Ramos (cell line): ENCODE results near the gene IFT74.
"Not testable (repeated sequence)": the region's sequence is repeated elsewhere in the genome, so short reads cannot be mapped to it uniquely, and the experiment has no call there.

Source experiments
- in situ Hi-C: fragments of 300-500 bp; cut with MboI; formaldehyde crosslinking; loops from one replicate; pipeline ENCODE4 v1.14.3; 2022; ENCODE audit warnings: low sequenced_read_pairs; ENCODE audit not compliant: unreplicated experiment

Gene IFT74

GRCh38 chr9:27059412-27059811 lies 103.2 kb downstream of the IFT74 start:
- in situ Hi-C loops: no loop called here

DNA sequence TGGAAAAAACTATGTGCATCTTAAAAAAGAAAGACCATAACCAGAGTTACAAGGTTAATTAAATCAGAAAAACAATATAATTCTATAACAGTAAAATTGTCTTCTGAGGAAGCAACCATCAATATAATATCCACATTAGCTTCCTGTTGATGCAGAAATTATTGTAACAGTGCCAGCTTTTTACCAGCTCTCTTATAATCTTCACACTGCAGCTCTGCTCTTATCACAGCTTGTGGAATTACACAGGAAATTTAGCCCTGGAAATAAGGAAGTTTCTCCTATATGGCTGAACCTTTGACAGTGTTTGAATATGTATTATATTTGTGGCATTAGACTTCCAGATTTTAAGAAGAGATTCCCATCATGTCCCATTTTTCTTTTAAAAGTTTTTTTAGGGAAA lies 103.7 kb downstream of the IFT74 start:
- in situ Hi-C loops: no loop called here

DNA sequence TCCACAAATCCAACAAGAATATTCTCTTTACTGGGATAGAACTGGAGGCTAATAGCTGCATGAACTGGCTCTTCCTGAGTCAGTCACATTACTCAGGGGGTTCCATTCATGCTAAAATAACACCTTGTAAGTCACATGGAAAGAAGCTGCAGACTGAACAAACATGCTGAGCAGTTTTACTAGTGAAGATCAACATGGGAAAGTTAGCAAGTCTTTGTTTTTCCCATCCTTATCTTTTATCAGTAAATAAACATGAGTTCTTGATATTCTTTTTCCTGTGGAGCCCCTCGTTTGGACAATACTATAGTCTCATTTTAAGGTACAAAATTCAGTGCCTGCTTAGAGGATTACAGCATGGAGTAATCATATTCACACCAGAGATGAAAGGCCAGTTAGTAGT lies 109.1 kb downstream of the IFT74 start:
- in situ Hi-C loops: no loop called here

- in situ Hi-C loops: no loop called here
Measured at GRCh38 chr9:27073841-27074728, 117.9 kb downstream of the IFT74 start.

DNA sequence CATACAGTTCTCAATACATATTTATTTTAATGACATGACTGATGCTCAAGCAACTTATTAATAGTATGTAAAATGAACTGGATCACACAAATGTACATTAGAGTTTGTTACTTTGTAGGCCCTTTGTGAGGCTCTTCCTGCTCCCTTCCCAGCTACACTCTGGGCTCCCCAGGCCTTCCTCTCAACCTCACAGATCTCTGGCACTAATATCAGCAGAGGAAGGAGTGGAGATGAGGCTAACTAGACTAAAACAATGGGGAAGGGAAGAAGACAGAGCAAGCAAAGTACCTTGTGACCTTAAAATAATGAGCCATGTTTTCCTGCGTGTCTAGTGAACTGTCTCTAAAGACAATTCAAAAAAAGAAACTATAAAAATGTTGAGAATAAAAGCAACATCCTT lies 122.5 kb downstream of the IFT74 start:
- in situ Hi-C loops: no loop called here

- in situ Hi-C loops: no loop called here
Measured at GRCh38 chr9:27085456-27085855, 129.2 kb downstream of the IFT74 start.

DNA sequence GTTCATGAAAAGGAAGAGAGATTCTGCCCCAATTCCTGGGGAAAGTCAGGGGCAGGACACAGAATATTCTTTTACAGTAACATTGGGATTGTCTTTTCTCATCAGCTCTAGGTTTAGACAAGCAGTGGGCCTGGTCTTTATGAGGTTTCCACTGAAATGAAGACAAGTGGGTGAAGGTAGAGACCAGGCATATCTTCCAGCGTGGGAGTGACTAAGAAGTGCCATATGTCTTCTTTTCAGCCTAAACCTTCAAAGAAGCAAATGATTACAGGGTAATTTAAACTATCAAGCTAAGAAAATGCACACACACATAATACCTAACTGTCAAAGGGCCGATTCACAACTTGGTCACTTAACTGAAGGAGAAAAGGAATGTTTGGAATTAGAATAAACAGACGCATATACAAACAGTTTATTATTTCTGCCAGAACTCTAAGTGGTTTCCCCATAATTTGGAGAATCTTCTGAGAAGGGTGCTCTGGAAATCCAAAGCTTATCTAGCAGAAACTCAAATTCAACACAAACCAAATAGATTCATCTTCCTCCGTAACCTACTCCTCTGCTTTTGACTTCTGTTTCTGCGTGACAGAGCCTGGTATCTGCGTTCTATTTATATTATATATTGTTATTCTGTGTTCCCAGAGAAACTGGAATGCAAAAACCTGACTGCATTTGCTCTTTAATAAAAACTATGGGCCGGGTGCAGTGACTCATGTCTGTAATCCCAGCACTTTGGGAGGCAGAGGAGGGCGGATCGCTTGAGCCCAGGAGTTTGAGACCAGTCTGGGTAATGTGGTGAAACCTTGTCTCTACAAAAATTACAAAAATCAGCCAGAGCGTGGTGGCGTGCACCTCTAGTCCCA lies 130.8 kb downstream of the IFT74 start:
- in situ Hi-C loops: no loop called here

DNA sequence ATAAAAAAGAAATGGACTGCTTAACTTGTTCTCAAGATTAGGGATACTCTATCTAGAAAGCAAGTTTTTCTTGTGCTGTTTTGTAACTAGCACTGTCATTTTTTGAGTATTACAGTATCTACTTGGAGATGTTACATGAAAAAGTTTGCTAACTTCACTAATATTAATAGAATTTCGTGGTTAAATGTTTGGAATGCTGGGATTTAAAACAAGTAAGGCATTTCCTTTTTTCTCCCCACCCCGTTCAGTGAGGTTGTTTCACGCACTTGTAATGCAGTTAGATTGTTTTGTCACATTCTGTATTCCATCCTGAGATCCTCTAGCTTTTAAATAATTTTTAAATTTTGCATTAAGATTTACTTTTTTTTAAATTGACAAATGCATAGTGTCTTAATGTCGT lies 132.8 kb downstream of the IFT74 start:
- in situ Hi-C loops: no loop called here

DNA sequence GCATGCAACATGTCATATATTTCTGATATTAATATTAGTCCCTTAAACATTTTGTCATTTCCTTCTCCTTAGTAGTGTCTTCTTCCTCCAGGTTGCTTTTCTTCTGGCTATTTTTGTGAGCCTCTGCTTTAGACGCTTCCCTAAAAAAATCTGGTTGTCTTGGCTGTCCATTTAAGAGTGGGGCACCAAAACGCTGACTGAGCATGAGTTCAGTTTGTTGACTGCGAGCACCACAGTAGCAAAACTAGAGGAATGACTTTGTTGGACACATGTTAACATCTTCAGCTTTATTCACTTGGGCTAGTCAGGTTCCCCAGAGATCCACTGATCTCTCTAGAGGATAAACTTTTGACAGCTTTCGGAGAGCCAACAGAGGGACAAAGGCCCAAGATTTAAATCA lies 133.5 kb downstream of the IFT74 start:
- in situ Hi-C loops: no loop called here

DNA sequence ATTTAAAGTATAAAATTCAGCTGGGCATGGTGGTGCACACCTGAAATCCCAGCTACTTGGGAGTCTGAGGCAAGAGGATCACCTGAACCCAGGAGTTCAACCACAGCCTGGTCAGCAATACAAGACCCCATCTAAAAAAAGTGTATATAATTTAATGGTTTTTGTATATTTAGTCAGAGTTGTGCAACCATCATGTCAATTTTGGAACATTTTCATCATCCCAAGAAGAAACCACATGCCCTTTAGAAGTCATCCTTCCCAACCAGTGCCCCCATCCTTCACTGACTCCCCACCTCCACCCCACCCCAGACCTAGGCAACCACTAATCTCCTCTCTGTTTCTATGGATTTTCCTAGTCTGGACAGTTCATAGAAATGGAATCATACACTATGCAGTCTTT lies 134.0 kb downstream of the IFT74 start:
- in situ Hi-C loops: no loop called here

DNA sequence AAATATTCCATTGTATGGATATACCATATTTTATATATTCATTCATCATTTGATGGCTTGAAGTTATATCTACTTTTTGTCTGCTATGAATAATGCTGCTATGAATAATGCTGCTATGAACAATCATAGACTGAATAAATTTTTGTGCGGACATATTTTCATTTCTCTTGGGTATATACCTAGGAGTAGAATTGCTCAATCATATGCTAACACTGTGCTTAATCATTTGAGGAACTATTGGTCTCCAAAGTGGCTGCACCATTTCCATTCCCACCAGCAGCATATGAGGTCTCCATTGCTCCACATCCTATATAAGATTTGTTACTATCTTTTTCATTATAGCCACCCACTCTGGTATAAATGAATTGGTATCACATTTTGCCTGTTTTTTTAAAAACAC lies 134.5 kb downstream of the IFT74 start:
- in situ Hi-C loops: no loop called here

DNA sequence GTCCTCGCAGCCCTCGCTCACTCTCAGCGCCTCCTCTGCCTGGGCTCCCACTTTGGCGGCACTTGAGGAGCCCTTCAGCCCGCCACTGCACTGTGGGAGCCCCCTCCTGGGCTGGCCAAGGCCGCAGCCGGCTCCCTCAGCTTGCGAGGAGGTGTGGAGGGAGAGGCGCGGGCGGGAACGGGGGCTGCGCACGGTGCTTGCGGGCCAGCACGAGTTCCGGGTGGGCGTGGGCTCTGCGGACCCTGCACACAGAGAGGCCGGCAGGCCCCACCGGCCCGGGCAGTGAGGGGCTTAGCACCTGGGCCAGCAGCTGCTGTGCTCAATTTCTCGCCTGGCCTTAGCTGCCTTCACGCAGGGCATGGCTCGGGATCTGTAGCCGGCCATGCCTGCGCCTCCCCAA lies 136.3 kb downstream of the IFT74 start:
- in situ Hi-C loops: not testable (repeated sequence)

GRCh38 chr9:27093384-27094067 lies 137.3 kb downstream of the IFT74 start:
- in situ Hi-C loops: not testable (repeated sequence)

- in situ Hi-C loops: no loop called here
Measured at GRCh38 chr9:27094640-27095298, 138.6 kb downstream of the IFT74 start.

- in situ Hi-C loops: no loop called here
Measured at GRCh38 chr9:27107241-27107640, 151.0 kb downstream of the IFT74 start.

GRCh38 chr9:27108981-27109541 lies 152.8 kb downstream of the IFT74 start, which contains the start of gene TEK:
Gene TEK, plus strand, starts transcription at chr9:27109225. Its CDS starts 366 bp downstream, at chr9:27109591.
- in situ Hi-C loops: no loop called here

DNA sequence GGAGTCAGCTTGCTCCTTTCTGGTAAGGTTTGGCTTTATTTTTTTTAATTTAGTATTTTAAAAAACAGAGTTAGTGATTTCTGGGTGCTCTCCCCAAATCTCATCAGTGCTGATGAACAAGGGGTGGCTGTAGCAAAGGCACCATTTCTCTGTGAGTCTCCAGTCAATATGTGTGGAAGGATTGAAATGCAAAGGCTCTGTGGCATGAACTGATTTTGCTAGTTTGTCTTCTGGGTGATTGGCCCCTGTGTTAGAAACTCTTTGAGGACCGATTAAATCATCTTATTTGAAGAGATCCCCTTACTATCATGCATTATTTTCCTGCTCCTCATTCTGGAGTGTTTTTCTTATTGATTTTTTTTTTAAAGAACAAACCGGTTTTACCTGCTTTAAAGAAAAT lies 153.4 kb downstream of the IFT74 start:
- in situ Hi-C loops: no loop called here

DNA sequence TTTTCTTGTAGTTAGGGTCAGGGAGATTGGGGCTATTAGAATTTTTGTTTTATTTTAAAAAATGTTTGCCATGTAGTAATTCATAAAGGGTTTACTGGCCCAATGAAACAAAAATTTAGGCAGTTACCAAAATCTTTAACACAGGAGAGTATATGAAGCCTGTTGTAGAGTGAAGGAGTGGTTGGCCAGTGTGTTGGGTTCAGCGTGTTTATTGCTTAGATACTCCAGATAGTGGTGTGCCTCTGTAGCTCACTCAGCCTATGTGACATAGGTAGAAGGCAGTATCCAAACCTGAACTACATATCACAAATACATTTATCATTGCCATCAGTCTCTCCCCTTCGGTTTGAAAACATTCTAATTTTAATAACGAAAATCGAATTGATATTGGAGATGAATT lies 154.0 kb downstream of the IFT74 start:
- in situ Hi-C loops: no loop called here

GRCh38 chr9:27112235-27112634 lies 156.0 kb downstream of the IFT74 start:
- in situ Hi-C loops: no loop called here
